ENCODE data around the gene HDDC2. TPM values are rescaled to one million over a fixed set of nuclear protein-coding genes. Genes with fewer than 3 reads are reported as not detected.

HDDC2 gene
- total RNA-seq, 2 donors from 2014 or later = 36.8 to 42.5 TPM

GRCh38 chr6:125274935-125275334 lies 26.8 kb downstream of the HDDC2 start:
- no peaks in the 10 kb centered on the region for H3K4me1 ChIP-seq
- intact Hi-C loops (cut with DNase I) = no loop called here
- no peak for DNase-seq
- TF ChIP-seq CTCF (IDR thresholded peaks at IDR 0.05) (no peak), POLR2A (IDR thresholded peaks at IDR 0.05) (no peak)
- no peak overlapping the region for H3K27ac ChIP-seq
- 63 to 74% methylated on average over 3 of the region's 3 CpGs for WGBS, 2 donors
- ATAC-seq = peak; percentile 33
- H3K27me3 ChIP-seq = no peaks in the 10 kb centered on the region
- no peak overlapping the region for H3K4me3 ChIP-seq
- H3K9me3 ChIP-seq = no peaks in the 10 kb centered on the region
- H3K36me3 ChIP-seq (replicated peaks in 1 of 2; ENCODE audit: insufficient read depth in 1 of 2, low read depth in 2 of 2) = peaks cover 0 to 3% of the 10 kb centered on the region in 2 donors

GRCh38 chr6:125273965-125274364 lies 27.8 kb downstream of the HDDC2 start:
- no peaks in the 10 kb centered on the region for H3K27me3 ChIP-seq
- ATAC-seq = peak; percentile 35
- no peak overlapping the region for H3K4me3 ChIP-seq
- intact Hi-C loops (cut with DNase I) = no loop called here
- WGBS, 2 donors = 77 to 89% methylated on average over 6 to 7 of the region's 7 CpGs
- H3K27ac ChIP-seq = no peak overlapping the region
- H3K9me3 ChIP-seq = no peaks in the 10 kb centered on the region
- peaks cover 0 to 3% of the 10 kb centered on the region in 2 donors for H3K36me3 ChIP-seq (replicated peaks in 1 of 2; ENCODE audit: insufficient read depth in 1 of 2, low read depth in 2 of 2)
- H3K4me1 ChIP-seq = no peaks in the 10 kb centered on the region
- DNase-seq = peak in 3 of 4 donors; percentile 19 to 73 (median 28)
- TF ChIP-seq CTCF (IDR thresholded peaks at IDR 0.05) (no peak), POLR2A (IDR thresholded peaks at IDR 0.05) (no peak)

GRCh38 chr6:125273251-125273650 lies 28.5 kb downstream of the HDDC2 start:
- WGBS, 2 donors = 96% methylated on average over 4 to 8 of the region's 8 CpGs
- no peak overlapping the region for H3K4me3 ChIP-seq
- ATAC-seq (no peak), DNase-seq (no peak)
- H3K36me3 ChIP-seq (replicated peaks in 1 of 2; ENCODE audit: insufficient read depth in 1 of 2, low read depth in 2 of 2) = peaks cover 0 to 3% of the 10 kb centered on the region in 2 donors
- intact Hi-C loops (cut with DNase I) = no loop called here
- H3K4me1 ChIP-seq = no peaks in the 10 kb centered on the region
- no peak overlapping the region for H3K27ac ChIP-seq
- H3K9me3 ChIP-seq = no peaks in the 10 kb centered on the region
- no peaks in the 10 kb centered on the region for H3K27me3 ChIP-seq
- TF ChIP-seq CTCF (IDR thresholded peaks at IDR 0.05) = no peak
- no peak for TF ChIP-seq POLR2A (IDR thresholded peaks at IDR 0.05)

- no peaks in the 10 kb centered on the region for H3K4me1 ChIP-seq
- ATAC-seq (no peak), DNase-seq (no peak)
- H3K36me3 ChIP-seq (replicated peaks in 1 of 2; ENCODE audit: insufficient read depth in 1 of 2, low read depth in 2 of 2) = peaks cover 0 to 3% of the 10 kb centered on the region in 2 donors
- WGBS, 2 donors = 79 to 91% methylated on average over 6 to 8 of the region's 8 CpGs
- no peak for TF ChIP-seq CTCF (IDR thresholded peaks at IDR 0.05)
- no peak for TF ChIP-seq POLR2A (IDR thresholded peaks at IDR 0.05)
- H3K27ac ChIP-seq = no peak overlapping the region
- no peaks in the 10 kb centered on the region for H3K27me3 ChIP-seq
- H3K4me3 ChIP-seq = no peak overlapping the region
- intact Hi-C loops (cut with DNase I) = no loop called here
- H3K9me3 ChIP-seq = no peaks in the 10 kb centered on the region
These were observed 30.1 kb downstream of the HDDC2 start for GRCh38 chr6:125271486-125272159.

- Histone ChIP-seq H3K4me1 (no peaks in the 10 kb centered on the region), H3K27ac (no peak overlapping the region), H3K27me3 (no peaks in the 10 kb centered on the region), H3K4me3 (no peak overlapping the region), H3K36me3 (replicated peaks in 1 of 2; ENCODE audit: insufficient read depth in 1 of 2, low read depth in 2 of 2) (no peaks in the 10 kb centered on the region), H3K9me3 (no peaks in the 10 kb centered on the region)
- intact Hi-C loops (cut with DNase I) = no loop called here
- DNase-seq = no peak
- 88 to 95% methylated on average over 3 to 4 of the region's 4 CpGs for WGBS, 2 donors
- no peak for TF ChIP-seq CTCF (IDR thresholded peaks at IDR 0.05)
- no peak for ATAC-seq
These were observed 31.4 kb downstream of the HDDC2 start for GRCh38 chr6:125270380-125270779.

Measured in body of pancreas (tissue), 4 donors.